A673 (cell line): ENCODE results near the gene CDAN1. TPM values are rescaled to one million over a fixed set of nuclear protein-coding genes. Genes with fewer than 3 reads are reported as not detected.

Source experiments
- BruUV-seq: library from RNA; stranded (reverse); fragments of 400-500 nt; replicated peaks from 2 replicates; lab custom pipeline; 2021; lab: Mats Ljungman, UMichigan
- CTCF ChIA-PET: fragments of 300-600 bp; sonication (Branson Sonifier 250); formaldehyde crosslinking; loops from one replicate; lab custom pipeline; 2022; ENCODE audit warnings: antibody characterized with exemption; lab: Charles Lee
- POLR2A ChIA-PET: fragments of 300-600 bp; sonication (Branson Sonifier 250); formaldehyde crosslinking; loops from one replicate; lab custom pipeline; 2022; ENCODE audit warnings: antibody characterized with exemption; ENCODE audit not compliant: low non-redundant PET; lab: Charles Lee
- DNase-seq: peaks from one replicate; pipeline ENCODE4 v3.0.0-alpha.2; 2015; ENCODE audit warnings: low spot score
- H3K27ac ChIP-seq: fragments of 200-600 bp; sonication (generic); 2 replicates; pipeline ENCODE4 v1.5.1; 2016; ENCODE audit warnings: mixed run types, low read depth, mild to moderate bottlenecking, mixed read lengths, antibody characterized with exemption, low read length; ENCODE audit not compliant: poor library complexity, severe bottlenecking
- H3K27me3 ChIP-seq: fragments of 200-600 bp; sonication (generic); replicated peaks from 2 replicates; pipeline ENCODE4 v1.6.1; 2017; ENCODE audit warnings: mixed run types, low read depth, mild to moderate bottlenecking, mixed read lengths, antibody characterized with exemption, low read length; ENCODE audit not compliant: insufficient read depth, poor library complexity
- H3K36me3 ChIP-seq: fragments of 200-600 bp; sonication (generic); 2 replicates; pipeline ENCODE4 v1.6.1; 2016; ENCODE audit warnings: mixed run types, mild to moderate bottlenecking, mixed read lengths, antibody characterized with exemption, low read length; ENCODE audit not compliant: insufficient read depth, poor library complexity, severe bottlenecking
- H3K4me1 ChIP-seq: fragments of 200-600 bp; sonication (generic); 2 replicates; pipeline ENCODE4 v1.6.1; 2017; ENCODE audit warnings: mixed run types, mild to moderate bottlenecking, mixed read lengths, antibody characterized with exemption, low read length; ENCODE audit not compliant: insufficient read depth, poor library complexity, severe bottlenecking
- H3K4me3 ChIP-seq: fragments of 200-600 bp; sonication (generic); 2 replicates; pipeline ENCODE4 v1.5.1; 2016; ENCODE audit warnings: low read depth, mixed run types, mild to moderate bottlenecking, mixed read lengths, low read length; ENCODE audit not compliant: poor library complexity, severe bottlenecking
- H3K9me3 ChIP-seq: fragments of 200-600 bp; sonication (generic); 2 replicates; pipeline ENCODE4 v1.6.1; 2016; ENCODE audit warnings: mixed run types, low read depth, mild to moderate bottlenecking, mixed read lengths, antibody characterized with exemption, low read length; ENCODE audit not compliant: poor library complexity, severe bottlenecking
- EZH2 ChIP-seq: fragments of 200-600 bp; sonication (generic); IDR thresholded peaks from 2 replicates; pipeline ENCODE4 v1.6.1; 2017; ENCODE audit warnings: borderline replicate concordance, low read depth, mild to moderate bottlenecking, mixed read lengths, antibody characterized with exemption, low read length; ENCODE audit not compliant: poor library complexity, severe bottlenecking
- intact Hi-C: fragments of 100-400 bp; cut with micrococcal nuclease; formaldehyde crosslinking; loops from one replicate; pipeline ENCODE4 v1.10.0; 2022; ENCODE audit not compliant: unreplicated experiment
- total RNA-seq: library from RNA; stranded (reverse); gene quantifications from 2 replicates; pipeline ENCODE4 v1.2.3, GENCODE V29; 2021
- TF ChIP-seq, protein P1 (sequence below): fragments of 300-800, 200-600 bp; sonication (generic); conservative IDR thresholded peaks from 2 replicates; pipeline ENCODE4 v1.5.1; 2017; ENCODE audit warnings: low read depth, mild to moderate bottlenecking, antibody characterized with exemption, low read length, moderate library complexity, mixed read lengths

The CDAN1 gene
- total RNA-seq, 1 experiment from 2014 or later = 29.5 TPM

- ChIA-PET CTCF (interaction anchor here (0.6 kb wide), 1 partner anchor 1297 kb away, joined by 5 read pairs; no protein-coding TSS in a partner anchor), POLR2A (no interaction called here)
- DNase-seq = no peak
- no TSS peak for BruUV-seq
- no peaks in the 10 kb centered on the region for H3K4me1 ChIP-seq
- no peak overlapping the region for H3K27ac ChIP-seq
- no peak overlapping the region for H3K4me3 ChIP-seq
- H3K27me3 ChIP-seq = no peaks in the 10 kb centered on the region
- TF ChIP-seq, protein P1, sequence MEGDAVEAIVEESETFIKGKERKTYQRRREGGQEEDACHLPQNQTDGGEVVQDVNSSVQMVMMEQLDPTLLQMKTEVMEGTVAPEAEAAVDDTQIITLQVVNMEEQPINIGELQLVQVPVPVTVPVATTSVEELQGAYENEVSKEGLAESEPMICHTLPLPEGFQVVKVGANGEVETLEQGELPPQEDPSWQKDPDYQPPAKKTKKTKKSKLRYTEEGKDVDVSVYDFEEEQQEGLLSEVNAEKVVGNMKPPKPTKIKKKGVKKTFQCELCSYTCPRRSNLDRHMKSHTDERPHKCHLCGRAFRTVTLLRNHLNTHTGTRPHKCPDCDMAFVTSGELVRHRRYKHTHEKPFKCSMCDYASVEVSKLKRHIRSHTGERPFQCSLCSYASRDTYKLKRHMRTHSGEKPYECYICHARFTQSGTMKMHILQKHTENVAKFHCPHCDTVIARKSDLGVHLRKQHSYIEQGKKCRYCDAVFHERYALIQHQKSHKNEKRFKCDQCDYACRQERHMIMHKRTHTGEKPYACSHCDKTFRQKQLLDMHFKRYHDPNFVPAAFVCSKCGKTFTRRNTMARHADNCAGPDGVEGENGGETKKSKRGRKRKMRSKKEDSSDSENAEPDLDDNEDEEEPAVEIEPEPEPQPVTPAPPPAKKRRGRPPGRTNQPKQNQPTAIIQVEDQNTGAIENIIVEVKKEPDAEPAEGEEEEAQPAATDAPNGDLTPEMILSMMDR = no peak
- no peak for TF ChIP-seq EZH2
- no peaks in the 10 kb centered on the region for H3K9me3 ChIP-seq
- intact Hi-C loops = no loop called here
- H3K36me3 ChIP-seq = peaks cover 16% of the 10 kb centered on the region
These were observed 17.9 kb downstream of the CDAN1 start for GRCh38 chr15:42719043-42719442.

- BruUV-seq = no TSS peak
- ChIA-PET POLR2A (no interaction called here), CTCF (no interaction called here)
- Histone ChIP-seq H3K27me3 (no peaks in the 10 kb centered on the region), H3K9me3 (no peaks in the 10 kb centered on the region), H3K4me1 (no peaks in the 10 kb centered on the region), H3K4me3 (no peak overlapping the region), H3K36me3 (peaks cover 3% of the 10 kb centered on the region), H3K27ac (no peak overlapping the region)
- no peak for DNase-seq
- intact Hi-C loops = no loop called here
- no peak for TF ChIP-seq EZH2
- TF ChIP-seq, protein P1 = no peak
These were observed 20.3 kb downstream of the CDAN1 start for GRCh38 chr15:42716626-42717025.

DNA sequence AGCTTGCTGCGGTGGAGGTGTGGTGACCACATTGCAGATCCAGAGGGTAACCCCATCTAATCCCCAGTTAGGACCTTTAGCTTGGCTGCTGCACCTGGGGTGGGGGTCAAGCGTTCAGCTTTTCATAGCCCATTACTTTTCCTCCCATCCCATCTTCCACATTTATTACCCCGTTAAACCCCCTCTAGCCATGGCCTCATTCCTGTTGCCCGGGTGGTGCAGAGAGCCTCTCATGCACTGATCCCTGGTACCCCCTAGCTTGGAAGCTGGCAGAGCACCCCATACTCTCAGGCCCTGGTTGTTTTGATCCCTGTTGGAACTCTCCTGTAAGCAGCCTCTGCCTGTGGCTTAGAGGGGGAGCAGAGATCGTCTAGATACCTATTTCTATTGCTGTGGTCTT lies 20.8 kb downstream of the CDAN1 start:
- no peak for DNase-seq
- TF ChIP-seq EZH2 = no peak
- TF ChIP-seq, protein P1 = no peak
- Histone ChIP-seq H3K36me3 (peaks cover 3% of the 10 kb centered on the region), H3K4me1 (no peaks in the 10 kb centered on the region), H3K4me3 (no peak overlapping the region), H3K9me3 (no peaks in the 10 kb centered on the region), H3K27ac (no peak overlapping the region), H3K27me3 (no peaks in the 10 kb centered on the region)
- intact Hi-C loops = no loop called here
- no TSS peak for BruUV-seq
- ChIA-PET CTCF (no interaction called here), POLR2A (no interaction called here)
